ENCODE data around the gene MDGA2. TPM values are rescaled to one million over a fixed set of nuclear protein-coding genes. Genes with fewer than 3 reads are reported as not detected.

Gene MDGA2
- total and polyA plus RNA-seq, 2 of the 8 experiments (the other 6 are each of a cell fraction or from before 2014, with no cell fraction given): 0.11 to 0.69 TPM

- H3K27ac ChIP-seq (ENCODE audit: low read depth, low read length): no peak overlapping the region
- H3K79me1 ChIP-seq (ENCODE audit: low read depth, low read length): no peaks in the 10 kb centered on the region
- H4K20me1 ChIP-seq (replicated peaks in 1 of 2; ENCODE audit: control insufficient read depth in 1 of 2, insufficient read depth in 2 of 2, low read length in 2 of 2): no peaks in the 10 kb centered on the region
- no peak overlapping the region for H4K8ac ChIP-seq (ENCODE audit: extremely low read depth, insufficient read depth, low read length)
- H2BK5ac ChIP-seq (ENCODE audit: low read depth, low read length): no peak overlapping the region
- 39% methylated on average over 2 of the region's 2 CpGs; no CpG with 5 or more reads in 1 of the 2 experiments for WGBS, 2 experiments (ENCODE audit: extremely low coverage in 1 of 2, insufficient coverage in 1 of 2, insufficient read length in 1 of 2, insufficient replicate concordance in 2 of 2, low coverage in 1 of 2, low lambda C conversion rate in 2 of 2, missing lambda C conversion rate in 1 of 2)
- H3K4me2 ChIP-seq (ENCODE audit: insufficient read depth in 1 of 2, low read depth in 2 of 2, low read length in 2 of 2): peak overlapping the region in 1 of 2 experiments; percentile 28; a peak in 1 of 4 replicates
- no peak for DNase-seq (ENCODE audit: low read depth in 1 of 2, low spot score in 2 of 2)
- no peak overlapping the region for H2AFZ ChIP-seq (ENCODE audit: low read length)
- peaks cover 0 to 9% (median 3%) of the 10 kb centered on the region in 4 experiments; a peak in 4 of 7 replicates for H3K4me1 ChIP-seq (replicated peaks in 1 of 4; ENCODE audit: control insufficient read depth in 3 of 4, insufficient read depth in 4 of 4, low read length in 3 of 4)
- CTCF ChIA-PET (ENCODE audit: partially characterized antibody): interaction anchor here (0.6 to 0.7 kb wide), 3 partner anchors 73 to 1341 kb away, joined by 3 read pairs; no protein-coding TSS in a partner anchor
- POLR2A ChIA-PET (ENCODE audit: partially characterized antibody): no interaction called here
- H3K23me2 ChIP-seq (ENCODE audit: low read depth, low read length): no peaks in the 10 kb centered on the region
- no peaks in the 10 kb centered on the region for H3K79me2 ChIP-seq (ENCODE audit: control insufficient read depth in 1 of 2, insufficient read depth in 2 of 2, low read length in 2 of 2)
- no peaks in the 10 kb centered on the region for H3K27me3 ChIP-seq (replicated peaks in 1 of 4; ENCODE audit: control insufficient read depth in 3 of 4, extremely low read depth in 1 of 4, insufficient read depth in 3 of 4, low read length in 3 of 4)
- no peak overlapping the region for H2BK120ac ChIP-seq (replicated peaks; ENCODE audit: low read depth, low read length)
- no peak overlapping the region for H3K14ac ChIP-seq (ENCODE audit: insufficient read length)
- no peak overlapping the region for H2BK20ac ChIP-seq (ENCODE audit: low read length)
- no peak for TF ChIP-seq E2F6 (IDR thresholded peaks at IDR 0.05)
- TF ChIP-seq ZNF274 (IDR thresholded peaks at IDR 0.05; ENCODE audit: borderline replicate concordance, extremely low read depth, low read length): no peak
- TF ChIP-seq TBP (IDR thresholded peaks at IDR 0.05; ENCODE audit: low read depth, low read length): no peak
- TF ChIP-seq CTCF (IDR thresholded peaks at IDR 0.05; ENCODE audit: control extremely low read depth in 1 of 3, insufficient read depth in 1 of 3, low read depth in 1 of 3, low read length in 3 of 3): no peak
- no peak for TF ChIP-seq HDAC6 (IDR thresholded peaks at IDR 0.05; ENCODE audit: low read depth, low read length)
- H4K5ac ChIP-seq (ENCODE audit: insufficient read length, low read depth, low read length): no peak overlapping the region
- H4K91ac ChIP-seq (replicated peaks; ENCODE audit: insufficient read length, low read length): no peak overlapping the region
- no peak for FAIRE-seq
- H2BK15ac ChIP-seq (ENCODE audit: low read length): no peak overlapping the region
- no peak overlapping the region for H3K9ac ChIP-seq (replicated peaks in 1 of 4; ENCODE audit: extremely low read depth in 1 of 4, low read depth in 3 of 4, low read length in 3 of 4)
- H2BK12ac ChIP-seq (ENCODE audit: low read depth, low read length): no peak overlapping the region
- H3K23ac ChIP-seq (ENCODE audit: insufficient read length): no peak overlapping the region
- H3K9me3 ChIP-seq (ENCODE audit: insufficient read depth in 2 of 2, low read depth in 1 of 2, low read length in 1 of 2): no peaks in the 10 kb centered on the region
- no peaks in the 10 kb centered on the region for H3K36me3 ChIP-seq (ENCODE audit: control insufficient read depth in 2 of 4, insufficient read depth in 4 of 4, low read length in 3 of 4)
- H2AK5ac ChIP-seq (ENCODE audit: low read depth, low read length): no peak overlapping the region
- H3K4me3 ChIP-seq (ENCODE audit: extremely low read depth in 1 of 4, insufficient read depth in 2 of 4, low read depth in 3 of 4, low read length in 4 of 4): peak overlapping the region in 1 of 4 experiments; percentile 10; a peak in 1 of 8 replicates
- H3K4ac ChIP-seq (replicated peaks; ENCODE audit: insufficient read length, low read depth, low read length): no peak overlapping the region
- H3K56ac ChIP-seq (replicated peaks; ENCODE audit: insufficient read length, low read depth, low read length): no peak overlapping the region
- no peak overlapping the region for H3K18ac ChIP-seq (ENCODE audit: extremely low read depth, low read length)
Measured at GRCh38 chr14:47366006-47366405, 309.4 kb downstream of the MDGA2 start.

All from H1 (cell line).